GM19193 (cell line): ENCODE measurements around the gene DRC7.

ENCODE experiments used
- POLR2A ChIP-seq: IDR thresholded peaks from 4 replicates; pipeline ENCODE4 v1.6.1; 2011; ENCODE audit not compliant: insufficient read depth, insufficient read length; ENCODE audit errors: extremely low read depth

Gene DRC7

DNA sequence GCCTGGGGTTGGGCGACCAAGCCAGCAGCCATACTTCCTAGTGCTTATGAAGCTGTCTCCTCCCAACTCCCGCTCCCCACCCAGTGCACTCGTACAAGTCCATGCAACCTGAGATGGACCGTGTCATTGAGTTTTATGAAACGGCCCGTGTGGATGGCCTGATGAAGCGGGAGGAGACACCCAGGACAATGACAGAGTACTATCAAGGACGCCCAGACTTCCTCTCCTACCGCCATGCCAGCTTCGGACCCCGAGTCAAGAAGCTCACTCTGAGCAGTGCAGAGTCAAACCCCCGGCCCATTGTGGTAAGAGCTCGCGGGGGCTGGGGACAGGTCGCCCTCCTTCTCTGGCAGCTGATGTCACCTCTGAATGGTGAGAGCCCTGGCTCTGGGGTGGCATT lies 29.9 kb downstream of the DRC7 start:
- TF ChIP-seq POLR2A: no peak

DNA sequence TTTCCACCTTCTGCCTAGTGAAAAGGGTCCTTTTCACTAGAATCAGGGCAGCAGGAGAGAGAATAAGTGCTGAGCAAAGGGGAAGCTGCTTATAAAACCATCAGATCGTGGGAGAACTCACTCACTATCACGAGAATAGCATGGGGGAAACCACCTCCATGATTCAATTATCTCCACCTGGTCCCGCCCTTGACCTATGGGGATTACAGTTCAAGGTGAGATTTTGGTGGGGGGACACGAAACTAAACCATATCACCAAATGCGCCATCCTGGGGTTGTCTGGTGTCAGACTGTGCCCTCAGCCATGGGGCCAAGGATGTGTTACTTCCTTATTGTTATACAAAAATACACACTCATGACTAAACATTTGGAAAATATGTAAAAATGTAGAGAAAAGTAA lies 30.5 kb downstream of the DRC7 start:
- TF ChIP-seq POLR2A: no peak

DNA sequence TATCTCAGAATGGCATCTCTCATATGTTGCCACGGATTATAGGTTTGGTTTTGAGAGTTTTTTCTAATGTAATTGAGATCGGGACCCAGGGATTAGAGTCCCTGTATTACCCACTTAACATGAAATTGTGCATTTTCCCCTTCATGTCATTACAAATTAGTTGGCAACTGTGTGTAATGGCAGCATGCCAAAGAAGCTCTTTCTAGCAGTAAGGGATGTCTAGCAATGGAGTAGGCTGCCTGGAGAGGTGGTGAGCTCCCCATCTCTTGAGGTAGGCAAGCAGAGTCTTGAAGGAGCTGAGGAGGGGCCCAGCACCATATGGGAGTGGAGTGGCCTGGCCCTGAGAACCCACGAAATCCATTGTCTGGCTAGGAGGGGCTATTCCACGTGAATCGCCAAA lies 30.9 kb downstream of the DRC7 start:
- no peak for TF ChIP-seq POLR2A

- no peak for TF ChIP-seq POLR2A
Measured at GRCh38 chr16:57725976-57726375, 31.4 kb downstream of the DRC7 start.

DNA sequence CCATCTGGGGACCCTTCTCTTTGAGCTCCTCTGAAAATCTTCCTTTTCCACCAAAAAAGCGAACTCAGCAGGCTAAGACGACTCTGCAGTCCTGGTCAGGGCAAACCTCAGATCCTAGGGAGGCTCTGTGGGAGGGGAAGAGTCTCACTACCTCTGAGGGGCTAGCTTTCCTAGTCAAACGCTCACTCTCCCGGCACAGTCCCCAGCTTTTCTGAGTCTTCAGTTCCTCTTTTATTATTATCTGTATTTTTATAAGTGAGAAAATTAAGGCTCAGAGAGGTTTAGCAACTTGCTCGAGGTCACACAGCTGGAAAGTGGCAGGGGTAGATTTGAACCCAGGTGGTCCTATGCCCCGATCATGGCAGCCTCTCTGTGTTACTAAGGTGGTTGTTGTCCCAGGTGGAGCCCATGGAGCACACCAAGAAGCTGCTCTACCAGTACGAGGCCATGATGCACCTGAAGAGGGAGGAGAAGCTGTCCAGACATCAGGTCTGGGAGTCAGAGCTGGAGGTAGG lies 31.9 kb downstream of the DRC7 start:
- TF ChIP-seq POLR2A: no peak

DNA sequence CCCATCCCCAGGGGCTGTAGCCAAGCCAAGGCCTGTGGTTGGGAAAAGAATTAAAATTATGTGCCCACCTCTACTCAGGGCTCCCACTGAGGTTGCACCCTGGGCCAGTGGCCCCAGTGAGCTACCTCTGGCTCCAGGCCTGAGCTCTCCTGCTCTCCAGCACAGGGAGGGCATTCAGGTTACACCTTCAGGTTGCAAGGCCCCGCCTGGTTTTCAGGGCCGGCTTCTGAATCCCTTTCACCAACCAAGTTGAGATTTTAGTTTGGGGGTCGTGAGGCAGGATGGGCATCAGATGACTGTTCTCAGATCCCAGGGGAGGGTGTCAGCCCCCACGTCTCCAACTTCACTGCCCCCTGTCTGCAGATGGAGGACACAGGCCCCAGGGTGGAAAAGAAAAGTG lies 33.0 kb downstream of the DRC7 start:
- TF ChIP-seq POLR2A: no peak

- no peak for TF ChIP-seq POLR2A
Measured at GRCh38 chr16:57728336-57729181, 34.0 kb downstream of the DRC7 start.

DNA sequence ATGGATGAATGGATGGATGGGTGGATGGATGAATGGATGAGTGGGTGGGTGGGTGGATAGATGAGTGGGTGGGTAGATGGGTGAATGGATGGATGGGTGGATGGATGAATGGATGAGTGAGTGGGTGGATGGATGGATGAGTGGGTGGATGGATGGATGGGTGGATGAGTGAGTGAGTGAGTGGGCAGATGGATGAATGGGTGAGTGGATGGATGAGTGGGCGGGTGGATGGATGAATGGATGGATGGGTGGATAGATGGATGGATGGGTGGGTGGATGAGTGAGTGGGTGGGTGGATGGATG lies 34.5 kb downstream of the DRC7 start:
- TF ChIP-seq POLR2A: no peak

DNA sequence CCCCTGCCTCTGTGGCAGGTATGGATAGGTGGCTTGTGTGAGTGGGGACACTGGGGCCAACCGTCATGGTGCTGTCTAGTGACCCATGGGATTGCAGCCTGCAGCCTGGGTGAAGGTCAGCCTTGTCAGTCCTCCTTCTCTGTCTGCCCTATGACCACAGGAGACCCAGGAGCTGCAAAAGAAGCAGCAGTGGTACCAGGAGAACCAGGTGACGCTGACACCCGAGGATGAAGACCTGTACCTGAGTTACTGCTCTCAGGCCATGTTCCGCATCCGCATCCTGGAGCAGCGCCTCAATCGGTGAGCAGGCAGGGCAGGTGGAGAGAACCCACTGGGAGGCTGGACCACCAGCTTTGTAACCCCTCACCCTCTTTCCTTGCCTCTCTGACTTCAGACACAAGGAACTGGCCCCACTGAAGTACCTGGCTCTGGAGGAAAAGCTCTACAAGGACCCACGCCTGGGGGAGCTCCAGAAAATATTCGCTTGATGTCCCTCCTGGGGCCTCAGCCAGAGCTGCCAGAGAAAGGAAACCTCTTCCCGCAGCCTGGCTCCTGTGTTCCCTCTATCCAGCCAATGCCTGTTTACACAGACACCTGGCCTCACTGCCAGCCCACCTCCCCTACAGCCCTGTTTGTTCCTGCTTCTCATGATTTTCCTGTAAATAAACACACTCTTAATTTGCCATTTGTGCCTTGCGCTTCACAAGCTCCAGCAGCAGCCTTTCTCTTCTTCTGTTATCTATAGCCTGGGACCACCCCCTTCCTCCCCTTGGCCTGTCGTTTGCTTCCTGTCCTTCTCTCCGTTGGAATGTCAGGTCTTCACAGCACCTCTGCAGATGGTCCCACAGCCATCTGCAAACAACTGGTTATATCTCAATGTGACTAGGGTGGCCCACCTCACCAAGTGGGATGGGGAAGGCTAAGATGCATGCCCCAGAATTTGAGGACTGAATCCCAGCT lies 36.4 kb downstream of the DRC7 start:
- TF ChIP-seq POLR2A: no peak

DNA sequence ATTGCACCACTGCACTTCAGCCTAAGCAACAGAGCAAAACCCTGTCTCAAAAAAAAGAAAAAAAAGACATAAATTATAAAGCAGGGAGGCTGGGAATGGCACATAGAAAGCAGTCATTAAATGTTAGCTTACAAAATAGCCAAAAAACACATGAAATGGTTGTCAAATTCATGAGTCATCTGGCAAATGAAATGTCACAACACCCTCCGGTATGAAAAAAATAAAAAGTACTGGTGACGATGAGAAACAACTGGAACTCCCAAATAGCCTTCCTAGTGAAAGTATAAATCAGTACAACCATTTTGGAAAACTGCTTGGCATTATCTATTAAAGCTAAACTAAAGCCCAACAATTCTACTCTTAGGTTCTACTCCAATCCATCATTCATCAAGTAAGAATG lies 37.4 kb downstream of the DRC7 start:
- TF ChIP-seq POLR2A: no peak

- TF ChIP-seq POLR2A: no peak
Measured at GRCh38 chr16:57732714-57733113, 38.1 kb downstream of the DRC7 start.

- no peak for TF ChIP-seq POLR2A
Measured at GRCh38 chr16:57734308-57734924, 39.8 kb downstream of the DRC7 start.

GRCh38 chr16:57734925-57735754 lies 40.5 kb downstream of the DRC7 start:
- TF ChIP-seq POLR2A: peak; percentile 74

DNA sequence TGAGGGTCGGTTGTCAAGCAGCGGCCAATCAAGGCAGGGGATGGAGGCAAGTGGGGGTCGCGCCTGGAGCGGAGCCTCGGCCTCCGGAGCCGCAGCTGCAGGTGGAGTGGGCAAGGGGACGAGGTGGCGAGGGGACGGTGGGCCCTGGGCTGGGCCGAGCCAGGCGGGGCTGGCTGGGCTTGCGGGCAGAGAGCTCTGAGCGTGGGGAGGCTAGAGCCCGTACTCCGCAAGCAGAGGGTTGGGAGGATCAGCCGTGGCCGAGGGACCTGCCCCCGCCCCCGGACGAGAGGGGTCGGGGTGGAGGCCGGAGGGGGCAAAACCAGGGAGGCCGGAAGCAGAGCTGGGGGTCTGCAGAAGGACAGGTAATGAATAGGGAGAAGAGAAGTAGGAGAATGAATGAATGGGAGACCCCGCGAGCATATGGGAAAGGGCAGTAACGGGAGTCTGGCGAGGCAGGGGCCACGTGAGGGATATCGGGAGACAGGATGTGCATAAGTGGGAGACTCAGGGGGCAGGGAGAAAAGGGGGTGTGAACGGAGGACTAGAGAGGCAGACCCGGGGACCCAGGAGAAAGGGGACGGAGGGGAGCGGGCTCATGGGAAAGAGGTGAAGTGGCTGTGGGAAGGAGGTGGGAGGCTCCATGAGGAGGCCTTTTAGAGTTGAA lies 41.3 kb downstream of the DRC7 start, which contains the start of gene KATNB1:
Gene KATNB1, plus strand, starts transcription at position 16 of the 664 bp plus-strand sequence. CDS start 1,474 bp downstream, outside the sequence.
- TF ChIP-seq POLR2A: peak; percentile 34
